NCI-H2227 treated with DMSO at 0.1 percent for 48 hours (cell line): ENCODE results near the gene FBXO24.

Experiments used
- DNase-seq: peaks from one replicate; lab custom pipeline; 2025; lab: John Stamatoyannopoulos, UW

Gene FBXO24

GRCh38 chr7:100574362-100575205 is 11.5 kb upstream of the FBXO24 start:
- DNase-seq = no peak

DNA sequence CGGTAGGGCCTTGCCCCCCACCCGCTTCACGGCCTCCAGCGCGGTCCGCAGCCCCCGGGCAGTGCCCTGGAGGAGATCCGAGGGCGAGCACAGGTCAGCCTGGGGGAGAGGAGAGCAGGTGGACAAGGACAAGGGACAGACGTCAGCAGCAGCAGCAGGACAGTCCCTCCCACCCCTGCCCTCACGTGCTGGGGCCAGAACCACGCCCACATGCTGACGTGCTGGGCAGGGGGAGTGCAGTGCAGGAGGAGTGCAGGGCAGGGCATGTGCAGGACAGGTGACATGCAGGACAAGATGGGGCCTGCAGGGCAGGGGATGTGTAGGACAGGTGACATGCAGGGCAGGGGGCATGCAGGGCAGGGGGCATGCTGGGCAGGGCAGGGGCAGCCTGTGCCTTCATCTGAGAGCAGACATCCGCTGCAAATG is 10.9 kb upstream of the FBXO24 start:
- no peak for DNase-seq

DNA sequence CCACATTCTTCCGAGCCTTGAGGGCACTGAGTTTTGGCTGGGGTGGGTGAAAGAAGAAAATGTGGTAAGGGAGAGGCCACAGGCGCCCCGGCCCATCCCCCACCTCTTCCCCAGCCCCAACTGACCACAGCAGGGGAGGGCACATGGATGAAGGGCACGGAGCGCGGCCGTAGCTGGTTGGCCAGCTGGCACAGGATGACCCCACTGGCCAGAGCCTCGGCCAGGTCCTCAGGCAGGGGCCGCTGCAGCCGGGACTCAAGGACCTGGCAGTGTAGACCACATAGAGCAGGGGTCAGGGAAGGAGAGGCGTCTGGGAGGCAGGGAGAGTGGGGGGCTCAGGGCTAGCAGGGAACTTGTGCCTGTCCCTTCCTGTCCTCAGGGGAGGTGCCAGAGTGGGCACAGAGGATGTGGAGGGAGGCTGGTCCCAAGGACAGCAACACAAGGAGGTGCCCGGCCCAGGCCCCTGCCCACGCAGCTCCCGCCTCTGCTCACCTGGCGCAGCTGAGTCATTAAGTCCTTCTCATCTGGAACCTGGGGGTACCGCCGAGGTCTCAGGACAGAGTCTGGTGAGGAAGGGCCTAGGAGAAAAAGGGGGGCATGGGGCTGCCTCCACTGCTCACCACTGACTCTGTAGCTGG is 10.3 kb upstream of the FBXO24 start:
- no peak for DNase-seq

- no peak for DNase-seq
Observed at GRCh38 chr7:100576384-100576993, 9.6 kb upstream of the FBXO24 start.

GRCh38 chr7:100577103-100577502 is 9.0 kb upstream of the FBXO24 start:
- DNase-seq = no peak

GRCh38 chr7:100577507-100577906 is 8.6 kb upstream of the FBXO24 start:
- no peak for DNase-seq

GRCh38 chr7:100578246-100579183 is 7.6 kb upstream of the FBXO24 start:
- no peak for DNase-seq

GRCh38 chr7:100580466-100581283 is 5.5 kb upstream of the FBXO24 start:
- DNase-seq = no peak

DNA sequence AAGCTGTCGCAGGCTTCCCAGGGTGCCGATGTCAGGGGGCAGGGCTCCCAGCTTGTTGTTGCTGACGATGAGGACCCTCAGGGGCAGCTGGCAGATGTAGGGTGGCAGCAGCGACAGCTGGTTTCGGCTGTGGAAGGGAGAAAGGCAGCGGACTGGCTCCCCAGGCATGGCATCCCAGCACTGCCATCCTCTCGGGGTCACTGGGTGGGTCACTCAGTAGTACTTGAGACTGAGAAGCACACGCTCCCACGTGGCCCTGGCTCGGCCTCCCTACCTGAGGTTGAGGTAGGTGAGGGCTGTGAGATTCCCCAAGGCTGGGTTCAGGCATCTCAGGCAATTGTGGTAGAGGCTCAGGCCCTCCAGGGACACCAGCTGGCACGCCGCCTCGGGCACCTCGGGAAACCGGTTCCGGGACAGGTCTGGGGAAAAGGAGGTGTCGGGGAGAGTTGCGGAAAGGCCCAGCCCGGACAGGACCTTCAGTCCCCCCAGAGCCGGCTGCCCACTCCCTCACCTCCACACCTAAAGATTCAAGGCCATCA is 4.0 kb upstream of the FBXO24 start:
- no peak for DNase-seq

DNA sequence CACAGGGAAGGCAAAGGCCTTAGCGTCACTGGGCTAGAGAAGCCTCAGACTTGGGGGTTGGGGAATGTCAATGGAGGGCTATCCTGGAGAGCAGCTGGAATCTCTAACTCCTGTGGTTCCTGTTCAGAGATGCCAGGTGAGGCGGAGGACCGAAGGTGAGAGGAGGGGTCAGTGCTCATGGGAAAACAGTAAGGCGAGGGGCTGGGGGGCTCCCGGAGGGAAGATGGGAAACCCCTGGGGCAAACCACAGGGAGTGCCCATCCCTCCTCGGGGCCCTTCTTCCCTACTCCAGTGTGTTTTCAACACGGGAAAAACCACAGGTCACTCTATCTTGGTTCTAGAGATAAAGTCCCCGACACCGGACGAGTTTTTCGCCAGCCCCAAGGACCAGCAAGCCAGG is 3.5 kb upstream of the FBXO24 start:
- DNase-seq = no peak

- peak; percentile 34 for DNase-seq
Observed at GRCh38 chr7:100583132-100584053, 2.7 kb upstream of the FBXO24 start.

GRCh38 chr7:100584054-100584682 is 2.0 kb upstream of the FBXO24 start:
- DNase-seq = peak; percentile 45

GRCh38 chr7:100584683-100585510 is 1.2 kb upstream of the FBXO24 start:
- DNase-seq = peak; percentile 27

GRCh38 chr7:100585511-100586265 is 440 bp upstream of the FBXO24 start, which contains the start of gene LRCH4:
Gene LRCH4 (minus strand): TSS chr7:100586129. CDS start chr7:100586100, 29 bp downstream.
- DNase-seq = no peak

DNA sequence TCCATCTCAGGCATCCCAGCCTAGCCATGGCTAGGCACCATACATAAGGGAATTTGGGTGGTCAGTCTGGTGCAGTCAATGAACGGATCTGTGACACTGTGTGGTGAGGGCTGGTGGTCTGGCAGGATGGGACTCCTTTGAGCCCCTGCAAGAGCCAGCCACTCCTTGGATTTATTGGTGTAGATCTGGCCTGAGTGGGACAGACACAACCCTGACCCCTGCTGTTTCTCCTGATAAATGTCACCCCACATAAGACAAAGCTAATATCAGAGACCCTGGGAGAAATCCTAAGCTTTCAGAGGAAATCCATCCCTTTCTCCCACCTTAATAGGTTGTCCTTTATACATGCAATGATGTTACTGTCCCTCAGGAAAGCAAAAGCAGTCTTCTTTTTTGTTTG is 2.3 kb downstream of the FBXO24 start:
- DNase-seq = no peak

DNA sequence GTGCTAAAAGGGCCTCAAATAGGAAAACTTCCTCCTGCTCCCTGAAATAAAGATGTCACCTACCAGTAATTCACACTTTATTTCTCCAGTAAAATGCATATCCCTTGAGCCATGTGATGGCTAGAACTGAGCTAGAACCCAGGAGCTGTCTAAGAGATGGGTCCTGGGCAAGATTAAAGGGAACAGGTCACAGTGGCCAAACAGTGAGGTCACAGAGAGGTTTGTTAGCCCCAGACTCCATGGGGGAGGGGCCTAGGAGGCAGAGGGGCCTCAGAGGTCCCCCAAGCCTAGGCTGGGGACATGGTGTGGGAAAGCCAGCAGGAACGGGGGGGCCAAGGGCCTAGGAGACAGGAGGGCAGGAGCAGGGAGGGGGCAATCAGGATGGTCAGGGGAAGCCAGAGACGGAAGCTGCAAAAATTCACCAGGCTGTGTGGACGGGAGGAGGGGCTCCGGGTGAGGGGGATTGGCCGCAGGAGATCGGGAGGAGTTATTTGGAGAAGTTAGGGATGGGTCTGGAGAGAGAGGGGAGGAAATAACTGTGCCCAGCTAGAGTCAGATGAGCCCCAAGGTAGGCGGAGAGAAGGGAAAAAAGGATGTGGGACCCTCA is 3.3 kb downstream of the FBXO24 start:
- no peak for DNase-seq
